ENCODE results near the gene PRR12.

Gene PRR12

DNA sequence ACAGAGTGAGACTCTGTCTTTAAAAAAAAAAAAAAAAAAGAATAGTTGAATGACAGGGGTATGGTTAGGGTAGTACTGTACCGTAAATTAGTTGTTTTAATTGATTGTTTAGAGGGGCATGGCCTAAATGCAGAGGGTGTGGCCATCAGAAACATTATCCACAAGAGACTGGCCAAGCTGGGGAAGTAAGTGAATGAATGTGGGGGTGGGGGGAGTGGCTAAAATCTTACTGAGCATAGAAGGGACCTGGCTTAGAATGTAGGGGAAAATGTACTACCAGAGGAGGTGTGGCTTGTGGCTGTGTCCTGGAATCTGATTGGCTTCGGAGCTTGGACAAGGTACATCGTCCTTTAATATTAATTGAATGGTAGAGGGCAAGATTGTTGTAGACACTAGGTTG, 78.5 kb downstream of the PRR12 start:
- no peak for DNase-seq

DNA sequence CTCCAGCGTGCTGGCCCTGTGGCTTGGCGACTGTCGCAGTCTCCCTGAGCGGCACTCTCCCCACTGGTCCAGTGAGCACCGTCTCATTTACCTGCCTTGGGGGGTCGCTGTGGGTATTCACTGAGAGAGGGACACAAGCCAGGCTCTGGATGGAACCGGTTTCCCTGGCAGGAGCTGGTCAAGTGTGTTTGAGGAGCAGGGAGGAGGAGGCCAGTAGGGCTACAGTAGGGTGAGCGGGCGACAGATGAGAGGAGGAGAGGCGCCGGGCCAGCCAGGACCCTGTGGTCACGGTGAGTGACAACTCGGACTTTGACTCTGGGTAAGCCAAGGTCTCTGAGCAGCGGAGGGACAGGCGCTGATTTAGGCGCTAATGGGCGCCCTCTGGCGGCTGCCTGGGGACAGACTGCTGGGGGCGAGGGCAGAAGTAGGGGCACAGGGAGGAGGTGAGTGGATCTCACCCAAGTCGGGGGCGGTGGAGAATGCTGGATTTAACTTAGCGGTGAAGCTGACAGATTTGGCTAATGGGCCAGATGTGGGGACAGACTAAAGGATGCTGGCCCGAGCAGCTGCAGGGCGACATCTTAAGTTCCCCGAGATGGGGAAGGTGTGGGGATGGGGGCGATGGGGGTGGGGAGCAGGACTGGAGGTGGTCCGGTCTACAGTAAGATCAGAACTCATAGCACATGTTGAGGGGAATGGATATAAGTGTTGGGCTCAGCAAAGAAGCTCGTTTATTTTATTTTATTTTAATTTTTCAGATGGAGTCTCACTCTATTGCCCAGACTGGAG, 81.3 kb downstream of the PRR12 start:
- DNase-seq = no peak
